ENCODE data around the gene SLC12A2.

The SLC12A2 gene

DNA sequence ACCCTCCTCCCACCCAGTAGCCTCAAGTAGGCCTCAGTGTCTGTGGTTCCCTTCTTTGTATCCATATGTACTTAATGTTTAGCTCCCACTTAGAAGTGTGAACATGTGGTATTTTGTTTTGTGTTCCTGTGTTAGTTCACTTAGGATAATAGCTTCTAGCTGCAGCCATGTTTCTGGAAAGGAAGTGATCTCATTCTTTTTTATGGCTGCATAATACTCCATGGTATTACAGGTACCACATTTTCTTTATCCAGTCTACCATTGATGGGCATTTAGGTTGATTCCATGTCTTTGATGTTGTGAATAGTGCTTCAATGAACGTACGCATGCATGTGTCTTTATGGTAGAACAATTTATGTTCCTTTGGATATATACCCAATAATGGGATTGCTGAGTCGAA lies 74.8 kb downstream of the SLC12A2 start:
- DNase-seq (ENCODE audit: extremely low read depth, low read depth): no peak
- TF ChIP-seq, protein P1, sequence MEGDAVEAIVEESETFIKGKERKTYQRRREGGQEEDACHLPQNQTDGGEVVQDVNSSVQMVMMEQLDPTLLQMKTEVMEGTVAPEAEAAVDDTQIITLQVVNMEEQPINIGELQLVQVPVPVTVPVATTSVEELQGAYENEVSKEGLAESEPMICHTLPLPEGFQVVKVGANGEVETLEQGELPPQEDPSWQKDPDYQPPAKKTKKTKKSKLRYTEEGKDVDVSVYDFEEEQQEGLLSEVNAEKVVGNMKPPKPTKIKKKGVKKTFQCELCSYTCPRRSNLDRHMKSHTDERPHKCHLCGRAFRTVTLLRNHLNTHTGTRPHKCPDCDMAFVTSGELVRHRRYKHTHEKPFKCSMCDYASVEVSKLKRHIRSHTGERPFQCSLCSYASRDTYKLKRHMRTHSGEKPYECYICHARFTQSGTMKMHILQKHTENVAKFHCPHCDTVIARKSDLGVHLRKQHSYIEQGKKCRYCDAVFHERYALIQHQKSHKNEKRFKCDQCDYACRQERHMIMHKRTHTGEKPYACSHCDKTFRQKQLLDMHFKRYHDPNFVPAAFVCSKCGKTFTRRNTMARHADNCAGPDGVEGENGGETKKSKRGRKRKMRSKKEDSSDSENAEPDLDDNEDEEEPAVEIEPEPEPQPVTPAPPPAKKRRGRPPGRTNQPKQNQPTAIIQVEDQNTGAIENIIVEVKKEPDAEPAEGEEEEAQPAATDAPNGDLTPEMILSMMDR (IDR thresholded peaks at IDR 0.05; ENCODE audit: low read depth, low read length): no peak

DNA sequence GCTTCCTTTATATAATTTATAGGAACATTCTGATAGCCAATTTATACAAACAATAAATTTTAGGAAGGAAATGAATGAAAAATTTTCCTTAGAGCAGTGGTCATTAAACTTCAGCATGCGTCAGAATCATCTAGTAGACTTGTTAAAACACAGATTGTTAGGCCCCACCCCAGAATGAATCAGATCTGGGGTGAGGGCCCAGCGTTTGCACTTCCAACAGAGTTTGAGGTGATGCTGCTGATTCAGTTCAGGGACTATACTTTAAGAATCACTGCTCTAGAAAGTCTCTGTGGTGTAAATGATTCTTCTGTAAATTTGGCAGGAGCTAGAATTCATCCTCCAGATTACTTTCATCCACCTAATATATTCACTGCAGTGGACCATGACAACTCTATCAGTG lies 80.4 kb downstream of the SLC12A2 start:
- DNase-seq (ENCODE audit: extremely low read depth, low read depth): no peak
- TF ChIP-seq, protein P1 (IDR thresholded peaks at IDR 0.05; ENCODE audit: low read depth, low read length): no peak

DNA sequence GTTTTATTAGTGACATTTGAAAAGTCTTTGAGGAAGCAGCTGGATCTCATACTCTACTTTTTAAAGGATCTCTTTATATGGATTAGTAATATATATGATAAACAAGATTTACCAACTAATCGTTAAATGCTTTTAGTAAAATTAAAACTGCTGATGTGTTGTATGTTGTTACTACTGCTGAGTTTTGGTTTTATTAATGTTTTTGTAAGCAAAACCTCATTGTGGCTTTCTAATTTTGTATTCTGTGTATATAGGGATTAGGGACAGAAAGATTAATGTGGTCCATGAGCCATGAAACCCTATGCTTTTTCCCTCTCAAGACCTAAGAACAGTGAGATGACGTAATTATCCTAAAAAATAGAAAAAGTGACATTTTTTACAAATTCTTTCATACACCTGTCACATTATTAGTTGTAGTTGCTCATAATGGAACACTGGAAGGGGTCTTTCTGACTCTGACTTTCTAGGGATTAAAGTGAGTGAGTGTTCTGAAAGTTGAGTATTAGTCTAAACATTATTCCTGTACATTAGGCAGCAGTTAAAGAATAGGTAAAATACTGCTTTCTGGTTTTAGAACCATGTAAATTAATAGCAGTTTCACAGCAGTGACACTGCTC lies 85.9 kb downstream of the SLC12A2 start:
- TF ChIP-seq, protein P1 (IDR thresholded peaks at IDR 0.05; ENCODE audit: low read depth, low read length): no peak
- DNase-seq (ENCODE audit: extremely low read depth, low read depth): no peak

DNA sequence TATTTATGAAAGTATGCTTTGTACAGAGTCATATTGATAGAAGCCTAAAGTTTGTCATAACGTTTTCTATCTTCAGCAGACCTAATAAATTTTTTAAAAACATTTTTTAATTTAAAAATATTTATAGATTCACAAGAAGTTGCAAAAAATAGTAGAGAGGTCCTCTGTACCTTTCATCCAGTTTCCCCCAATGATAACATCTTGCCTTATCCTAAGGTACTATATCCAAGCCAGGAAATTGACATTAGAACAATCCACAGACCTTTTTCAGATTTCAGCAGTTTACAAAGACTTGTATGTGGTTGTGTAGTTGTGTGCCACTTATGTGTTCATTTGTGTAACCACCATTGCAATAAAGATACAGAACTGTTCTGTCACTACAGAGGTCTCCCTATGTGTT lies 88.5 kb downstream of the SLC12A2 start:
- DNase-seq (ENCODE audit: extremely low read depth, low read depth): no peak

DNA sequence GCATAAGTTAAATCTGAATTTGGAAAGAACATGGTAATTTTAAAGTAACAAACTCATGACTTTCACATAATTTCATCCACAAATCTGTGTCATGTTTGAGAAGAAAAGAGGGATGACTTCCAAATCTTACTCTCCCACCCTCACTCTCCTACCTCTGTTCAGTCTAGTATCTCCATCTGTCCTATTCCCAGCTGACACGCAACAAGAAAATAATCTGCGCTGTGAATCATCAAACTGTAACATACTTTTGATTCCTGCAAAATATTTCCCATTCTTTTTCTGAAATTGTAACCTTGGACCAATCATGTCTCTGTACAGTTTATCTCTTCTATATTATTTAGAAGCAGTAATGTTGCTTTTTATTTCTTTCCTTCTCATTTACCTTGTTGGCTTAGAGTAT lies 91.4 kb downstream of the SLC12A2 start:
- no peak for DNase-seq (ENCODE audit: extremely low read depth, low read depth)
- TF ChIP-seq, protein P1 (IDR thresholded peaks at IDR 0.05; ENCODE audit: low read depth, low read length): no peak

More for the DNA sequence above, 88.5 kb downstream of the SLC12A2 start:
- TF ChIP-seq, protein P1 (IDR thresholded peaks at IDR 0.05; ENCODE audit: low read depth, low read length): no peak

DNA sequence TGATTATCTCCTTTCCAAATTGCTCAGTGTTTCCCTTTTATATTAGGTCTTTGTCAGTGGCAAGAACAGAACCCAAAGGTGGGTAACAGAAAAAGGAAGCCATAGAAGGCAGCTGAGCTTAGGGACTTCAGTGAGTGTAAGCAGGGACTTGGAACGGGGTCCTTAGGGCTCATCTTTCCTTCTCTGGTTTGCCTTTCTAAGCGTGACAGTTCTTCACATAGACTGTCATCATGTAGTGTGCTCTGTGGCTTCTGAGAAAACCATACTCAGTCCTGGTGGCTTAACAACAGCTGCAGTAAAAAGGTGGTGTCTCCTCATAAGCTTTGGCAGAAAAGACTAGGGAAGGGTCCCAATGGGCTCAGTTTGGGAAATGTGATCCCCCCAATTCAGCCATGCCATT lies 108.8 kb downstream of the SLC12A2 start:
- TF ChIP-seq, protein P1 (IDR thresholded peaks at IDR 0.05; ENCODE audit: low read depth, low read length): no peak

DNA sequence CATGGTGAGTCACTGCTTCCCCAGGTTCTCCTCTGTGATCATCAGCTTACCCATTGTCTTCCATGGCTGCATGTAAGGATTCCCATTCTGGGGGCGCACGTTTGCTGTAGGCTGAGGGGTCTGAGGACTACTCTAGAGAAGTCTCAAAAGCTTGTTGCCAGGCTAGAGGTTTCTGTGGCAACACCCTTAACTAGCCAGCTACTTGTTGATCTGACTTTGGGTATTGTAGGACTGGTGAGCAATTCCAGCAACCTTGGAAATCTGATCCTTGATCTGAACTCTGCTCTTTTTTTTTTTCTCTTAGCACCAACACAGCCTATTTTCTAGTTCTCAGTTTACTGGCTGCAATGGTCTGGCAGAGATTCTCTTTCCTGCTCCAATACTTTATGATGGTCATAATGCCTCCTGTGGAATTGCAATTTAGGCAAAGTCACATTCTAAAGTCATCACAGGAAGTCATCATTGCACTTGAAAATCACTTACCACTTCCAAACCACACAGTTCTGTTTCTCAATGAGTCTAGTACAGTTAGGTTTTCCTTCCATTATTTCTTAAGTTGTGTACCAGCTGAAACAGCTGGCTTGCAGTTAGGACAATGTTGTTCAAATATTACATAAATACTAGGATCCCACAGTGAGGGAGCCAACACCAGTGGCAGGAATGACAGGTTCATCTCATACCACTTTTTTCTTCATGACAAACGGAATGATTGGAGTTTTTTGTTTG lies 110.3 kb downstream of the SLC12A2 start:
- TF ChIP-seq, protein P1 (IDR thresholded peaks at IDR 0.05; ENCODE audit: low read depth, low read length): no peak
- no peak for DNase-seq (ENCODE audit: extremely low read depth, low read depth)

More for the DNA sequence above, 108.8 kb downstream of the SLC12A2 start:
- DNase-seq (ENCODE audit: extremely low read depth, low read depth): no peak
